Skin of body (tissue), 2 donors: ENCODE data around the gene DIS3L2. TPM values are rescaled to one million over a fixed set of nuclear protein-coding genes. Genes with fewer than 3 reads are reported as not detected.

Source experiments
- DNase-seq: peaks from one replicate; lab custom pipeline; 2025; lab: John Stamatoyannopoulos, UW
- total RNA-seq: library from RNA; depleted of rRNA; stranded (reverse); fragments of >200 nt; gene quantifications from one replicate; pipeline ENCODE4 v1.2.3, GENCODE V29; 2014

Gene DIS3L2
- total RNA-seq: 31.8 TPM

DNA sequence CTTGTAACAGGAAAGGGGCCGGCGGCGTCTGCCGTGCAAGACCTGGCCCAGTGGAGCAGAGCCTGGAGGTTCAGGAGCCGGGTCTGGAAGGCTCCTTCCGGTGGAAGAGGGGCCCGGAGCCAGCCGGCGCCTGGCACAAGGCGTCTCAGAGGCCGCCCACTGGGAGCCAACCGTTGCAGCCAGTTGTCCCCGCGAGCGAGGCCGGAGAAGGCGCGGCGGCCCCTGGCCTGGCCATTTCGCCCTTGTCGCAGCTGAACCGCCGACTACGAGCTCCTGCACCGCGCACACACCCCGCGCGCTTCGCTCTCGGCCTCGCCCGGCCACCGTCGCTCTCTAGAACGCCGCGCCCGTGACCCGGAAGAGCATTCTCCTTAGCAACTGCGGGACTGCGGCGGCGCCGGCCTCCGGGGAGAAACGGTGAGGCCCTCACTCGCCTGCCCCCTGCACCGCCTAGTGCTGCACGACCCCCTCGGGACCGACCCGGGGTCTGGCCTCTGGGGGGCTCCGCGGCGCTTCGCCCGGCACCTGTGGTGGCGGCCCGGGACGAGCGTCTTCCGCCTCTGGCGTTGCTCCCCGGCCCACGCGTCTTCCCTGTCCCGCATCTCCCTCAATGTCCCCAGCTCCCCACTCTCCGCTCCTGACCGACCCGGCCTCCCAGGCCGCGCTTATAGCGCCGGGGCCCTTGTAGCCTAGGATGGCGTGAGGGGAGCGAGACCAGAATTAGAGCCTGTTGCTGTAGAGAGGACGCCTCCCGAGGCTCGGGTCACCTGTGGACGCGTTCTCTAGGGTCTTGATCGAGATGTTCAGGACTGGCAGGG, at the start of gene DIS3L2:
TSS of gene DIS3L2 (plus strand) at position 365 of the 818 bp plus-strand sequence. CDS start 53,215 bp downstream, outside the sequence.
- DNase-seq: peak; percentile 63

DNA sequence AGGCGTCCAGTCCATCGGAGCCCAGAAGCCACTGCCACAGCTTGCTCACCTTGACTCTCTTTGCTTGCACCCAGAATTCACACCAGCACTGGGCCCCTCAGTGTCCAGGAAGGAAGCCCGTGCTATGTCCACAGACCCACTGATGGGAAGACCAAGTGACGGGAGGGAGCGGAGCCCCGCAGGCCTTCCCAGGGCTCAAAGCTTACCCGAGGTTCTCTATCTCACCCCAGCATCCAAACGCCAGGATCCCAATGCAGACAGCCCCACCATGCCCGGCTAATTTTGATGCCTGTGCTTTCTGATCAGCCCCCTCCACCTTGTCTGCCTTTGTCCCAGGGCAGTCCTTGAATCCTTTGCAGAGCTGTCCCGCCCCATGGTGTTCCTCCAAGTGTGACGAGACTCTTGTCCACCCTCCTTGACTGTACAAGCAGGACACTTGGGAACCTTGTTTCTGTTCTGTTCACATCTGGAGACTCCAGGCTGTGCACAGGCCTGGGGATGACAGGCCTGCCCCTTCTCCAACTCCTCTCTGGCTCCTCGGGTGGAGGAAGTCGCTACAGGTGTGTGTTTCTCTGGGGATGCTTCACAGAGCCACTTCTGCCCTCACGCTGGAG, 47.3 kb upstream of the DIS3L2 start:
- no peak for DNase-seq

DNA sequence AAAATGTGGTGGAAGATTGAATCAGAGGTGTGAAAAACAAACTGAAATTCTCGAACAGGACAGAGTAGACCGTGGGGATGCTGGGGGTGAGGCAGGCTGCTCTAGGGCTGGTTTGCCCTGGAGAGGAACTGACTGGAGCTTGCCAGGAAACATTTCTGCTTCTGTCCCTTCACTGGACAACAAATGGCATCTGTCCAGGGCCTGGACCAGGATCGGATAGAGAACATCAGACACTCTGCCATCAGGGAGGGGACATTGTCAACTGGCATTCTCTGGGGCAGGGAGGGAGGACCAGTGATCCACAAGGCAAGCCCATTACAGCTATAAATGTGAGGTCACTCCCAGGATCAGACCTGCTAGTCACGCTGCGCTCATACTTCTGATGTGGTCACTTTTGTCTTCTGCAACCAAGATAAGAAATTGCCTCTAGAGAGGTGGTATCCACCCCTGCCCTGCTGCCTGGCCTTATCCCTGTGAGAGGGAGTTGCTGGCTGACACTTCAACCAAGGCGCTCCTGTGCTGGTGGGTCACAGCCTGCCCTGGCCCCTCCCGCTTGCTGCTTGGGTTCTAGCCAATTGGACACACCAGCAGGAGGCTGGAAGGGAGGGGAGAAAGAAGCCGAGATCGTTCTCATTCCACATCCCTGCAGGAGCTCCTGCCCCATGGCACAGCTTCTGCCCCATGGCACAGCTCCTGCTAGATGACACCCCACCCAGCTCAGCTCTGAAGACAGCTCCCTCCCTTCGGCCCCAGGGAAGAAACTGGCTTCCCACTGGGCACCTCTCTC, 44.0 kb upstream of the DIS3L2 start:
- DNase-seq: no peak

- DNase-seq: no peak
Observed at GRCh38 chr2:231918501-231919330, 42.8 kb upstream of the DIS3L2 start.

- no peak for DNase-seq
Observed at GRCh38 chr2:231919341-231920035, 42.0 kb upstream of the DIS3L2 start.

DNA sequence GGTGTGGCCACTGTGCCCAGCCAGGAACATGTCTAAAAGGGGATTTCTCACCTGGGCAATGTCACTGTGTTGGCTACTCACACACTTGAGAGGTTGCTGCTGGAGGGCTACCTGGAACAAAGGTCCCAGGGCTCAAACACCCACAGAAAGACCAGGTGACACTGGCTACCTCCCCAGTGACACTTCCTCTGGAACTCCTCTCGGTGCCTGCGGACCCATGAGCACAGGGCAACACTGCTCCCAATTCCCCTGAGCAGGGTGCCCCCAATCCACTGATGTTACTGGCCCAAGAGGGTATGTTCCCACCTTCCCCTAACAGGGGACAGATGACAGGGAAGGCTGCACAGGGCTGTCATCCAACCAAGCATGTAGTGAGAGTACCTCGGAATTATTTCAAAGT, 41.1 kb upstream of the DIS3L2 start:
- no peak for DNase-seq

DNA sequence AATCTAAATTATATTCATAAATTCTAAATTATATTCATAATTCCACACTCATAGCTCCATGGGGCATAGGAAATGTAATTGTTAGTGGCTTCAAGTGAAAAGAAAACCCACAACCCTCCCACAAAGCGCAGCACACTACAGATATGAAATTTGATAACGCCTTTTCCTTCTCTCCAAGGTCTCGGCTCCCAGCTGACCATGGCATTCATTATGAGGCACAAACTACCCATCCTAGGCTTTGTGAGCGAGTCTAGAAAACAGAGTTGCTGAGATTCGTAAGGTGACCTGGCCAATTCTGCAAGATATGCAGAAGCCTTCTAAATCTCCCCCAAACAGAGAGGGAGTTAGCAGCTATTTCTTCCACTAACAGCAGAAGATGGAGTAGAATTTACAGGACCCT, 40.7 kb upstream of the DIS3L2 start:
- no peak for DNase-seq

DNA sequence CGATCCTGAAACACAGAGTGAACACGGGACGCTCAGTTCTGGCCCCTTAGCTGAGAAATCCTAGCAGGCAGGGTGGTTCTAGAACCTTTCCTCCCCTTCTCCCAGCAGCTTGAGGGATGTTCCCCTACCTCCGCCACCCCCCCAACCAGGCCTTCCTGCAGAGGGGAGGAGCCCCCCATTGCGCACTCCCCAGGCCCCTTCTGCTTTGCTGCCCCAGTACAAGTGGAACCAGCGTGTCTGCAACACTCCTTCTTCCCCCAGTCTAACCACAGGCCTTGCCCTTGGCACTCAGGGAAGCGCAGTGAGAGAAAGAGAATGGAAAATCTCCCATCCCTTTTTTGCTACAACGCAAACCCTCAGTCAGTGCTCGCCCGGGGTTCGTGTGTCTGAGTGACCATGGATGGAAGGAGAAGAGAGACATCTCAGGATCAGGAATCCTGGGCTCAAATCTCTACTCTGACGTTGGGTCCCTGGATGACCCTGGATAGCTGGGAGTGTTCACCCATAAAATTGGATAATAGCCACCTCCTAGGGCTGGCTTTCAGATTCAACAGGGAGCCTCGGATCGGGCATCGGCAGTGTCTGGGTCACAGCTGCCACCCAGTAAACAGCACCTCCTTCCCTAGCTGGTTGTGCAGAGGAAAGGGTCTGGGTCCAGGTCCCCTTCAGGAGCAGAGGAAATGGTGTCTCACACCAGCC, 39.1 kb upstream of the DIS3L2 start:
- no peak for DNase-seq

DNA sequence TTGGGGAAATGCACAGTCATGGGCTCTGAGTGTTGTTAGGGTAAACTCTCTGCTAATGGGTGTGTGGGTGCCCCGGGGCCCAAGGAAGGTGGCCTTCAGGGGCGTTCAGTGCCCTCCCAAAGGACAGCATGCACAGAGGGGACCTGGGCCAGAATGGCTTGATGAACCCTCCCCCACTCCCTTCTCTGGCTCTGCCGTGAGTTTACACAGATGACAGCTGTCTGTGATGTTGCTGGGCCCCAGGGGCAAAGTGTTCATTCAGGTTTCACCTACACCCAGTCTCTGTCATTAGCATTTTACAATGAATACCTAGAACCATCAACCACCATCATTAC, 38.5 kb upstream of the DIS3L2 start:
- no peak for DNase-seq

GRCh38 chr2:231923951-231924888, 37.3 kb upstream of the DIS3L2 start:
- no peak for DNase-seq

GRCh38 chr2:231924889-231925275, 36.6 kb upstream of the DIS3L2 start:
- DNase-seq: no peak

- peak; percentile 46 for DNase-seq
Observed at GRCh38 chr2:231925303-231926179, 36.0 kb upstream of the DIS3L2 start.

DNA sequence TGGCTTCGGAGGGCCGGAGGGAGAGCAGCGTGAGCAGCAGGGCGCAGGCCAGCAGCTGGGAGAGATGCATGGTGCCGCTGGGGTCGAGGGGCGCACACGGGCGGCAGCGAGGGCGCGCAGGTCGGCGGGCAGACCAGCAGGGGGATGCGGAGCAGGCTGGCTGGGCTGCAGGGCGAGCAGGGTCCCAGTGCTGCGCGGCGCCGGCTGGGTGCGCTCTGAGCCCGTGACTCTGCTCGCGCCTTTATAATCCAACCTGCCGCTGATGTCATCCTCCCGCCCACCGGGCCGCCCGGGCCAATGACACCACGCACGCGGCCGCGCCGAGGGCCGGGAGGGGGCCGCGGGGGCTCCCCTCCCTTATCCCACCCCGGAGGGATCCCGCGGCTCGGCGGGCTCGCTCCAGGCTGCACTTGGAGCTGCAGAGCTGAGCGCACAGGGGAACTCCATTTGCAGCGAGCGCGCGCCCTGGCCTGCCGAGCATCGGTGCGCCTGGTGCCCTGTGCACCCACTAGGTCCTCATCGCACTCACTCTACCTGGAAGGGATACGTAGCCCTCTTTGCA, 35.3 kb upstream of the DIS3L2 start, which contains the start of gene NPPC:
TSS of gene NPPC (minus strand) at position 217 of the 562 bp plus-strand sequence. CDS start at position 70, 147 bp downstream.
- peak; percentile 68 for DNase-seq

DNA sequence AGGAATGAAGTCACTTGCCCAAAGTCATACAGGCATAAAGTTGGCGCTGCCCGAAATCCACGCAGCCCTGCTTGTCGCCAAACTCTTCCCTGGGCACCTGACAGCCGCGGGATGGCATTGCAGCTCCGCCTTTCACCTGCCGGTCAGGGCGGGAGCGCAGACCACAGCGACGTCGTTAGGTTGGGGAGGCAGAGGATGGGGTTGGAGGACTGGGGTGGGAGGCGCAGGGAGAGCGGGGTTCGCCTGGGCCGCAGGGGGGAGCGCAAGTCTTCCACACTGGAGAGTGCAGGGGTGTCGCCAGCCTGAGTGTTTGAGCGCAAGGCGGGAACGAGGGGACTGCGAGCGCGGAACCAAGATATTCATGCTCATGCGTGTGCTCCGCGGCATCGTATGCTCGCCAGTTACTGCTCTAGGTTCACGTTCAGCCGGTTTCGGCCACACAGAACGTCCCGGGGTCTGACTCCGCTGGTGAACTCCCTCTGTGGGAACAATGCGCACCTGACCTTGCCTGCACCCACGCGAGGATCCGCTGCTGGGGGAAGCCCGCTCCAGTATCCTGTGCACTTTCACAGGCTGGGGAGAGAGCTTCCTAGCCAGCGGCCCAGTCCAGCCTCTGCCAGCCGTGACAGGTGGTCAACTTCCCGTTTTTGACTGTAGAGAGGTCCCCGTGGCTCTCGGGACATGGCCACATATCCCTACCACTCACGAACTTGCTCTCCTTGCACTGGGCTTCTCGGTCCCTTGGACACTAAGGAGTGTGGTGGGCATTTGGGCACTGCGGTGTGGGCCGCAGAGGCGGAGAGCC, 34.5 kb upstream of the DIS3L2 start:
- DNase-seq: no peak

DNA sequence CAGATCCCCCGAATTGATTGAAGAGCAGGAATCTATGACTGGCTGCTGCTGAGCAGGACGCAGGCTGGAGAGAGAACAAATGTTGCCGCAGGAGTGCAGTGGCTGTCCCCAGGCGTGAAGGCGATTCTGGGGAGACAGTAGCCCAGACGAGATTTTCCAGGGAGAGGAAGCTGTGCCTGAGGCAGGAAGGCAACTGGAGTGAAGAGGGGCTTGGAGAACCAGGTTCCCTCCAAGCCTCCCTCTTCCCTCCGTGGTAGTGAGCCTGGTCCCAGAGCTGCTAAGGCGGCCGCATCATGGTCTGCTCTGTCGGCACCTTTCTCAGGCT, 34.0 kb upstream of the DIS3L2 start:
- no peak for DNase-seq

DNA sequence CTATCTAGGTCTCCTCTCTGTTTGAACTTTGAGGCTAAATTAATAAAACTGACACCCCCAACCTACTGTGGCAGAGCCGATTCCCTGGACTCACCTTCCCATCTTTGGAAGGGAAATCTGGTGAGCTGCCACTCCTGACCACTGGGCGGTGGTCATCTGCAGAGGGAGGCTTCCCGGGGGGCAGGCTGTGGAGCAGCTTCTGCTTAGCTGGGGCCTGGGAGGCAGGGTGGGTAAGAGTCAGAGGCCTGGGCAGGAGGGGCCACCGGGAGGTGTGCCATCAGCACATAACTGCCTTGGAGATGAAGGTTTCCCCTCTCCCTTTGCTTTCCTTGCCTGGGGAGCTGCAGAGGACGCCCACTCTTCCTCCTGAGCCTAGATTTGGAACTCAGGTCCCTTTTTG, 33.0 kb upstream of the DIS3L2 start:
- DNase-seq: no peak
